ENCODE data around the gene GAS2. TPM values are rescaled to one million over a fixed set of nuclear protein-coding genes. Genes with fewer than 3 reads are reported as not detected.

Gene GAS2
- total RNA-seq, 2 donors from 2014 or later, result 1.6 to 2.3 TPM

DNA sequence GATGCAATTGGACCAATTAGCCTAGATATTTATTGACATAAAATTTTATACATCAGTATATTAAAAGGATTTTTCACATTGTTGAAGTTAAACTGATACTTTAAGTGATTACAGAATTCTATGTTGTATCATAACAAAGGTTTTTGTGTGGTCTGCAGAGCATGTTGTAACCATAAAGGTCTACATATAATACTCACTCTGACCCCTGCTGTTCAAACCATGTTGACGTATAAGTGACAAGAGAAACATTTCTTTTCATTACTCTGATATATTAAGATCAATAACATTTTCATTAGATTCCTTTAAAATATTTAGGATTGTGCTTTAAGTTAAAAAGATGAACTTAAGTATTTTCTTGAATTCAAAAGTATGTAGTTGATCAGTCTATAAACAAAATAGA lies 63.9 kb downstream of the GAS2 start:
- TF ChIP-seq, protein P1, sequence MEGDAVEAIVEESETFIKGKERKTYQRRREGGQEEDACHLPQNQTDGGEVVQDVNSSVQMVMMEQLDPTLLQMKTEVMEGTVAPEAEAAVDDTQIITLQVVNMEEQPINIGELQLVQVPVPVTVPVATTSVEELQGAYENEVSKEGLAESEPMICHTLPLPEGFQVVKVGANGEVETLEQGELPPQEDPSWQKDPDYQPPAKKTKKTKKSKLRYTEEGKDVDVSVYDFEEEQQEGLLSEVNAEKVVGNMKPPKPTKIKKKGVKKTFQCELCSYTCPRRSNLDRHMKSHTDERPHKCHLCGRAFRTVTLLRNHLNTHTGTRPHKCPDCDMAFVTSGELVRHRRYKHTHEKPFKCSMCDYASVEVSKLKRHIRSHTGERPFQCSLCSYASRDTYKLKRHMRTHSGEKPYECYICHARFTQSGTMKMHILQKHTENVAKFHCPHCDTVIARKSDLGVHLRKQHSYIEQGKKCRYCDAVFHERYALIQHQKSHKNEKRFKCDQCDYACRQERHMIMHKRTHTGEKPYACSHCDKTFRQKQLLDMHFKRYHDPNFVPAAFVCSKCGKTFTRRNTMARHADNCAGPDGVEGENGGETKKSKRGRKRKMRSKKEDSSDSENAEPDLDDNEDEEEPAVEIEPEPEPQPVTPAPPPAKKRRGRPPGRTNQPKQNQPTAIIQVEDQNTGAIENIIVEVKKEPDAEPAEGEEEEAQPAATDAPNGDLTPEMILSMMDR (IDR thresholded peaks at IDR 0.05), result no peak
- Histone ChIP-seq H3K36me3 (no peaks in the 10 kb centered on the region), H3K9ac (ENCODE audit: low read depth in 2 of 2, low read length in 2 of 2) (no peak overlapping the region), H3K27me3 (no peaks in the 10 kb centered on the region), H3K27ac (no peak overlapping the region), H3K9me3 (no peaks in the 10 kb centered on the region), H3K4me1 (no peaks in the 10 kb centered on the region), H3K4me3 (no peak overlapping the region)
- intact Hi-C loops (cut with DNase I), result no loop called here
- no peak for DNase-seq

DNA sequence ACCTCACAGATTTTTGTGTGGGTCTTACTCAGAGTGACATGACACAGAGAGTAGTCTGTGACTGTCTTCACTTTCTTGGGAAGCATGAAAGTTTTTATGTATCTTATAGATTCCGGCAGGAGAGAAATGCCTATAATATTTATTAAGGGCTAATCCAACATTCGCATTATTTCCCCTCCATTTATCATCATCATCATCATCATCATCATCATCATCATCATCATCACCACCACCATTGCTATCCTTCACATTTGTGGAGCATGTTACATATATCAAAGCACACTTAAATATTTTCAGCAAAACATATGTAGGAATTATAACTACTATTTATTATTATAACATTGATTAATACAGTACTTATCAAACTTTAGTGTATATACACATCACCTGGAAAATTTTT lies 66.2 kb downstream of the GAS2 start:
- H3K36me3 ChIP-seq, result no peaks in the 10 kb centered on the region
- no peak overlapping the region for H3K27ac ChIP-seq
- DNase-seq, result no peak
- no peaks in the 10 kb centered on the region for H3K27me3 ChIP-seq
- TF ChIP-seq, protein P1 (IDR thresholded peaks at IDR 0.05), result no peak
- H3K4me3 ChIP-seq, result no peak overlapping the region
- intact Hi-C loops (cut with DNase I), result no loop called here
- H3K9ac ChIP-seq (ENCODE audit: low read depth in 2 of 2, low read length in 2 of 2), result no peak overlapping the region
- no peaks in the 10 kb centered on the region for H3K4me1 ChIP-seq
- no peaks in the 10 kb centered on the region for H3K9me3 ChIP-seq

DNA sequence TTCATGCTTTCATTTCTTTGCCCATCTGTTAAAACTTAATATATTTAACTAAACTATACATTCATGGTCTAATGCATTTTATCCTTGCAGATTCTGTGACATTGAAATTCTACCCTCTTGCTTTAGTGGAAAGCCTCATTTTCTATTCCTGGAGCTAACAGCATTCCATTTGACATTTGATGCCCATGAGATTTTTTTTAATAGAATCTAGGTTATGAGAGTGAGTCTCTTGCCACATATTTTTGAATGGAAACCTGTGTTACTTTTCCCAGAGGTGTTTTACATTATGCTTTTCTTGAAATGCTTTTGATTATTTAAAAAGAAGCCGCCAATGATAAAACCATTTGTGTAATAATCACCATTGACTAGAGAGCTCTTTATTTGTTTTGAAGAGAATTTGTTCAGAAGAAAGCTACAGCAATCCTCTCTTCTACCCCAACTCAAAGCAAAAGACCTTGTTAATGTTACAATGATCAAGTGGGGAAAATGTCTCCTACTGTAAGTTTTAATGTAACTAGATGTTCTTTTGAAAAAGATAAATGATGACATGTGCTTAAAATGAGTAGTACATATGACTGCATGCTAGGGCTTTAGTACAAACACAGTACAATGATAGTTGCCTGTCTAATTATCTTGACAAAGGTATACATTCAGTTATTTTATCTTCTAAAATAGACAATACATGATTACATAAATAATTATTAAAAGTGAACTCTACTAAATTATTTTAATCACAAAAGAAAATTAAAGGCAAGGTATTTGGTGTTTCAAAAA lies 67.3 kb downstream of the GAS2 start:
- intact Hi-C loops (cut with DNase I), result no loop called here
- no peak overlapping the region for H3K4me3 ChIP-seq
- no peaks in the 10 kb centered on the region for H3K4me1 ChIP-seq
- no peaks in the 10 kb centered on the region for H3K9me3 ChIP-seq
- H3K27me3 ChIP-seq, result no peaks in the 10 kb centered on the region
- no peak overlapping the region for H3K27ac ChIP-seq
- TF ChIP-seq, protein P1 (IDR thresholded peaks at IDR 0.05), result no peak
- no peaks in the 10 kb centered on the region for H3K36me3 ChIP-seq
- no peak overlapping the region for H3K9ac ChIP-seq (ENCODE audit: low read depth in 2 of 2, low read length in 2 of 2)
- DNase-seq, result no peak

DNA sequence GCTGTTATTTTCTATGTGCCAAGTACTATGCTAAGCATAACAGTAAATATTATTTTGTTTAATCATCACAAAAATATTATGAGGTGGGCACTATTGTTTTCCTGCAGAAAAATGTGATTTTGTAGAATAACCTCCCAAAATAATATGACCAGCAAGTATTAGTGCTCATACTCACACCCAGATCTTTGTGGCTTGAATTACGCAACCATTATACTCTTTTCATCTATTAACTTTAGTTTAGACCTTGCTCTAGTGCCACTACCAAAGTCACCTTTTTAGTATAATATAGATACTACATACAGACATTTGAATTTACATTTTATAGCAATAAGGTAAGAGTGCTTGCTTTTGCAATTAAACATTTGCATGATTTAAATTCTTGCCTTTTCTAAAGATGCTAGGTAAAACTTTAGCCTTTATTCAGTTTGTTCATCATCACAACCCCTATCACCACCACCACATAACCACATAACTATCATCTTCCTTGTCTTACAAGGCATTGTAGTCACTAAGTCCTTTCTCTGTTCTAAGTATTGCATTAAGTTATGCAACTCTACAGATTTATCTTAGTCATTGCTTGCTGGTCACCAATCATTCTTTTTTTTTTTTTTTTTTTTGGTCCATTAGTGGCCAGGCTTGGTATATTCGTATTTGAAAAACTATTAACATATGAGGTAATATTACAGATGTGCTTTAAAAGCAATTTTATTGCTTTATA lies 68.4 kb downstream of the GAS2 start:
- H3K4me1 ChIP-seq, result no peaks in the 10 kb centered on the region
- H3K27me3 ChIP-seq, result no peaks in the 10 kb centered on the region
- H3K9me3 ChIP-seq, result no peaks in the 10 kb centered on the region
- TF ChIP-seq, protein P1 (IDR thresholded peaks at IDR 0.05), result no peak
- H3K27ac ChIP-seq, result no peak overlapping the region
- DNase-seq, result no peak
- H3K4me3 ChIP-seq, result no peak overlapping the region
- no peak overlapping the region for H3K9ac ChIP-seq (ENCODE audit: low read depth in 2 of 2, low read length in 2 of 2)
- intact Hi-C loops (cut with DNase I), result no loop called here
- H3K36me3 ChIP-seq, result no peaks in the 10 kb centered on the region

DNA sequence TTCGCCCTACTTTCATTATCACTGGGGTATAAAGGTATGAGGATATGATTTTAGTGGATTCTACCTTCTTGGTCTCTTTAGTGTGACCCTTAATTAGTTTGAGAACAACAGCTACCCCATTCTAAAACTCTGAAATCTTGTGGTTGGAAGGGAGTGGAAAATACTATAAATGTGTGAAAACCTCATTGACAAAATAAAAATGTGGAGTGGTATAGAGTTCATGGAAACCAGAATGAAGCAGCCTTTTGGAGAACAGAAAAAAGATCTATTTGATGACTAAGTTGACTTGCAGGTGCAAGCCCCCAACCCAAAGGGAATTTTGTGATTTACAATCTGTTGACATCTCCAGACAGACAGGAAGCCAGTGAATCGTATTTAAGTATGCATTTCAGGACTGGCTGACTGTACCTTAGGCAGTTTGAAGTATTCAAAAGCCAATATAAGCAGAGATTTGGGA lies 75.8 kb downstream of the GAS2 start:
- TF ChIP-seq, protein P1 (IDR thresholded peaks at IDR 0.05), result no peak
- no peak overlapping the region for H3K9ac ChIP-seq (ENCODE audit: low read depth in 2 of 2, low read length in 2 of 2)
- DNase-seq, result no peak
- H3K4me3 ChIP-seq, result no peak overlapping the region
- H3K27me3 ChIP-seq, result no peaks in the 10 kb centered on the region
- H3K27ac ChIP-seq, result no peak overlapping the region
- H3K4me1 ChIP-seq, result no peaks in the 10 kb centered on the region
- H3K9me3 ChIP-seq, result no peaks in the 10 kb centered on the region
- intact Hi-C loops (cut with DNase I), result no loop called here
- no peaks in the 10 kb centered on the region for H3K36me3 ChIP-seq

Data from colonic mucosa (tissue), 4 donors.